Activated naive CD8-positive, alpha-beta T cell (primary cell): ENCODE measurements around the gene CCDC47.
A peak's percentile ranks its signal among the peaks of the same experiment; 100 is the strongest.
"Not testable (repeated sequence)": the region's sequence is repeated elsewhere in the genome, so short reads cannot be mapped to it uniquely, and the experiment has no call there.

Experiments
- H3K27ac Mint-ChIP-seq: one replicate; pipeline ENCODE4 v1.8.0; 2021; ENCODE audit warnings: mixed read lengths
- H3K27me3 Mint-ChIP-seq: one replicate; pipeline ENCODE4 v1.8.0; 2021; ENCODE audit warnings: mixed read lengths
- H3K36me3 Mint-ChIP-seq: one replicate; pipeline ENCODE4 v1.8.0; 2021; ENCODE audit warnings: mixed read lengths
- H3K4me1 Mint-ChIP-seq: one replicate; pipeline ENCODE4 v1.8.0; 2021; ENCODE audit warnings: low read depth, mixed read lengths
- H3K4me3 Mint-ChIP-seq: one replicate; pipeline ENCODE4 v1.8.0; 2021; ENCODE audit warnings: mild to moderate bottlenecking, mixed read lengths
- H3K9me3 Mint-ChIP-seq: one replicate; pipeline ENCODE4 v1.8.0; 2021; ENCODE audit warnings: low read depth, mixed read lengths

CCDC47 gene

DNA sequence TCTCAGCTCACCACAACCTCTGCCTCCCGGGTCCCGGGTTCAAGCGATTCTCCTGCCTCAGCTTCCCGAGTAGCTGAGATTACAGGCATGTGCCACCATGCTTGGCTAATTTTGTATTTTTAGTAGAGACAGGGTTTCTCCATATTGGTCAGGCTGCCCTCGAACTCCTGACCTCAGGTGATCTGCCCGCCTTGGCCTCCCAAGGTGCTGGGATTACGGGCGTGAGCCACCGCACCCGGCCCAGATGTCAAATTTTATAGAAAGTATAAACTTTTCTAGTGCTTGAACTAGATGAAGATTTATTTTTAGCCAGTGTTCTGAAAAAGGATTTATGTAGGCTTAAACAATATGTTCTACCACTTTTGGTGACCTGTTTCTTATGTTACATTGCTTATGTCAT, 23.0 kb upstream of the CCDC47 start:
- not testable (repeated sequence) for H3K27me3 Mint-ChIP-seq, H3K9me3 Mint-ChIP-seq, H3K36me3 Mint-ChIP-seq, H3K27ac Mint-ChIP-seq, H3K4me3 Mint-ChIP-seq, H3K4me1 Mint-ChIP-seq

GRCh38 chr17:63792055-63792729, 18.8 kb upstream of the CCDC47 start:
- no peaks in the 10 kb centered on the region for H3K36me3 Mint-ChIP-seq
- H3K9me3 Mint-ChIP-seq: no peaks in the 10 kb centered on the region
- H3K4me3 Mint-ChIP-seq: no peak overlapping the region
- peaks cover 1% of the 10 kb centered on the region for H3K4me1 Mint-ChIP-seq
- no peaks in the 10 kb centered on the region for H3K27me3 Mint-ChIP-seq
- H3K27ac Mint-ChIP-seq: no peak overlapping the region

DNA sequence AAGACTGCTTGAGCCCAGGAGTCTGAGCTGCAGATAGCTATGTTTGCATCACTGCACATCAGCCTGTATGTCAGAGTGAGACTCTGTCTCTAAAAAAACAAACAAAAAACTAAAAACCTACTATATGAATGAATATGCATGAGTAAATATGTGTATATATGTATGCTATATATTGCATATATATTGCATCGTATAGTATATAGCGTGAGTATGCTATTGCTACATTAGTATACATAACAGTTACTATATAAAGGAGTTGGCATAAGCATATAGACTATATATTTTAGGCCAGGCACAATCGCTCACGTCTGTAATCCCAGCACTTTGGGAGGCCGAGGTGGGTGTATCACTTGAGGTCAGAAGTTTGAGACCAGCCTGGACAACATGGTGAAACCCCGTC, 16.7 kb upstream of the CCDC47 start:
- H3K36me3 Mint-ChIP-seq: peaks cover 2% of the 10 kb centered on the region
- no peaks in the 10 kb centered on the region for H3K27me3 Mint-ChIP-seq
- peaks cover 5% of the 10 kb centered on the region for H3K4me1 Mint-ChIP-seq
- no peak overlapping the region for H3K4me3 Mint-ChIP-seq
- no peaks in the 10 kb centered on the region for H3K9me3 Mint-ChIP-seq
- H3K27ac Mint-ChIP-seq: no peak overlapping the region

DNA sequence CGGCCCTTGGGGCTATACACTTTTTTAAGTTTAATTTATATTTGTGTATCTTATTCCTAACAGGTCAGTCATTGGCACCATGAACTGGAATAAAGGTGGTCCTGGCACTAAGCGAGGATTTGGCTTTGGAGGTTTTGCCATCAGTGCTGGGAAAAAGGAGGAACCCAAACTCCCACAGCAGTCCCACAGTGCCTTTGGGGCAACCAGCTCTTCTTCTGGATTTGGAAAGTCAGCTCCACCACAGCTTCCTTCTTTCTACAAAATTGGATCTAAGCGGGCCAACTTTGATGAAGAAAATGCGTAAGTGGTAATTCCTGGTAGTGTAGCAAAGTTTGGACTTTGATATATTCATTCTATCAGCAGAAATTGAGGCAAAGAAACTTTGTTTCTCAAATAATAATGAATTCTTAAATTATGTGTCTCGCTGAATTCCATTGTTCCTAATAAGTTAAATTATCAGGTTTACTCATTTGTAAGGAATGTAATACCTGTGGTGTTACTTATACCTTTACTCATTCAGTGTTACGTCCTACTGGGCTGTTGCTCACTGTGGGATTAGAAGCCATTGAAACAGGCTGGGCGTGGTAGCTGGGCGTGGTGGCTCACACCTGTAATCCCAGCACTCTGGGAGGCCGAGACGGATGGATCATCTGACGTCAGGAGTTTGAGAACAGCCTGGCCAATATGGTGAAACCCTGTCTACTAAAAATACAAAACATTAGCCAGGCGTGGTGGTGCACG, 13.7 kb upstream of the CCDC47 start:
- no peak overlapping the region for H3K4me3 Mint-ChIP-seq
- H3K36me3 Mint-ChIP-seq: peaks cover 2% of the 10 kb centered on the region
- H3K9me3 Mint-ChIP-seq: no peaks in the 10 kb centered on the region
- no peak overlapping the region for H3K27ac Mint-ChIP-seq
- H3K27me3 Mint-ChIP-seq: no peaks in the 10 kb centered on the region
- H3K4me1 Mint-ChIP-seq: peaks cover 26% of the 10 kb centered on the region

GRCh38 chr17:63786117-63786516, 12.7 kb upstream of the CCDC47 start:
- H3K9me3 Mint-ChIP-seq: no peaks in the 10 kb centered on the region
- no peak overlapping the region for H3K4me3 Mint-ChIP-seq
- peaks cover 2% of the 10 kb centered on the region for H3K36me3 Mint-ChIP-seq
- peaks cover 29% of the 10 kb centered on the region for H3K4me1 Mint-ChIP-seq
- H3K27ac Mint-ChIP-seq: no peak overlapping the region
- H3K27me3 Mint-ChIP-seq: no peaks in the 10 kb centered on the region

GRCh38 chr17:63785556-63785955, 12.2 kb upstream of the CCDC47 start:
- Mint-ChIP-seq H3K4me1 (peaks cover 34% of the 10 kb centered on the region), H3K27me3 (no peaks in the 10 kb centered on the region), H3K9me3 (no peaks in the 10 kb centered on the region), H3K36me3 (peaks cover 2% of the 10 kb centered on the region), H3K27ac (peak overlapping the region; percentile 35), H3K4me3 (no peak overlapping the region)

- no peaks in the 10 kb centered on the region for H3K27me3 Mint-ChIP-seq
- peaks cover 2% of the 10 kb centered on the region for H3K36me3 Mint-ChIP-seq
- H3K9me3 Mint-ChIP-seq: no peaks in the 10 kb centered on the region
- H3K4me1 Mint-ChIP-seq: peaks cover 50% of the 10 kb centered on the region
- no peak overlapping the region for H3K4me3 Mint-ChIP-seq
- peak overlapping the region; percentile 55 for H3K27ac Mint-ChIP-seq
Observed at GRCh38 chr17:63783522-63783921, 10.1 kb upstream of the CCDC47 start.

GRCh38 chr17:63780928-63781327, 7.5 kb upstream of the CCDC47 start:
- Mint-ChIP-seq H3K4me1 (peaks cover 74% of the 10 kb centered on the region), H3K4me3 (peak overlapping the region; percentile 57), H3K9me3 (no peaks in the 10 kb centered on the region), H3K27ac (peak overlapping the region; percentile 79), H3K36me3 (peaks cover 9% of the 10 kb centered on the region), H3K27me3 (no peaks in the 10 kb centered on the region)

GRCh38 chr17:63780507-63780906, 7.1 kb upstream of the CCDC47 start:
- Mint-ChIP-seq H3K4me3 (peak overlapping the region; percentile 33), H3K4me1 (peaks cover 74% of the 10 kb centered on the region), H3K9me3 (no peaks in the 10 kb centered on the region), H3K27ac (peak overlapping the region; percentile 79), H3K27me3 (no peaks in the 10 kb centered on the region), H3K36me3 (peaks cover 7% of the 10 kb centered on the region)

- Mint-ChIP-seq H3K9me3 (no peaks in the 10 kb centered on the region), H3K4me1 (peaks cover 62% of the 10 kb centered on the region), H3K27ac (peak overlapping the region; percentile 100), H3K27me3 (no peaks in the 10 kb centered on the region), H3K4me3 (peak overlapping the region; percentile 97), H3K36me3 (peaks cover 7% of the 10 kb centered on the region)
Observed at GRCh38 chr17:63775420-63775819, 2.0 kb upstream of the CCDC47 start.

DNA sequence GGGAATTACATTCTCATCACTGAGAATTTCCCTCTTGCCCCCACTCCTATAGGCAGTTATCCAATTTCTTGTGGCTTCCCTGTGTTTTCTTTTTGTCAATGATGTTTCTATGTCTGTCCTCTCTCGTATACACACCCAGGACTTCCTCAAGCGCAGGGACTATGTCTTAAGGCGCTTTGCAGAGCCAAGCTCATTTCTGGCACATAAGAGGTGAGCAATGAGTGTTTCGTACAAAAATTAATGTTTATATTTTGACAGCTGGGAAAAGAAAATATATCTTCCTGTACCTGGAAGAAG, 1.5 kb upstream of the CCDC47 start:
- no peaks in the 10 kb centered on the region for H3K9me3 Mint-ChIP-seq
- H3K27me3 Mint-ChIP-seq: no peaks in the 10 kb centered on the region
- H3K4me3 Mint-ChIP-seq: peak overlapping the region; percentile 97
- H3K4me1 Mint-ChIP-seq: peaks cover 63% of the 10 kb centered on the region
- peaks cover 7% of the 10 kb centered on the region for H3K36me3 Mint-ChIP-seq
- H3K27ac Mint-ChIP-seq: peak overlapping the region; percentile 100

GRCh38 chr17:63774141-63774968, 958 bp upstream of the CCDC47 start, which contains the start of gene DDX42:
TSS of gene DDX42 (plus strand) at chr17:63774170. CDS start at chr17:63787050, 12,880 bp downstream.
- Mint-ChIP-seq H3K27me3 (no peaks in the 10 kb centered on the region), H3K27ac (peak within 1 kb of the TSS; percentile 100), H3K9me3 (no peaks in the 10 kb centered on the region), H3K4me1 (peaks cover 60% of the 10 kb centered on the region), H3K36me3 (peaks cover 7% of the 10 kb centered on the region), H3K4me3 (peak within 1 kb of the TSS; percentile 97)

- H3K4me1 Mint-ChIP-seq: peaks cover 56% of the 10 kb centered on the region
- peaks cover 7% of the 10 kb centered on the region for H3K36me3 Mint-ChIP-seq
- no peaks in the 10 kb centered on the region for H3K27me3 Mint-ChIP-seq
- peak overlapping the region; percentile 100 for H3K27ac Mint-ChIP-seq
- no peaks in the 10 kb centered on the region for H3K9me3 Mint-ChIP-seq
- peak overlapping the region; percentile 97 for H3K4me3 Mint-ChIP-seq
Observed at GRCh38 chr17:63772801-63773271, 561 bp downstream of the CCDC47 start.

GRCh38 chr17:63768433-63768832, 5.0 kb downstream of the CCDC47 start:
- Mint-ChIP-seq H3K9me3 (no peaks in the 10 kb centered on the region), H3K36me3 (peaks cover 9% of the 10 kb centered on the region), H3K4me1 (peaks cover 50% of the 10 kb centered on the region), H3K27me3 (no peaks in the 10 kb centered on the region), H3K27ac (peak overlapping the region; percentile 30), H3K4me3 (no peak overlapping the region)

DNA sequence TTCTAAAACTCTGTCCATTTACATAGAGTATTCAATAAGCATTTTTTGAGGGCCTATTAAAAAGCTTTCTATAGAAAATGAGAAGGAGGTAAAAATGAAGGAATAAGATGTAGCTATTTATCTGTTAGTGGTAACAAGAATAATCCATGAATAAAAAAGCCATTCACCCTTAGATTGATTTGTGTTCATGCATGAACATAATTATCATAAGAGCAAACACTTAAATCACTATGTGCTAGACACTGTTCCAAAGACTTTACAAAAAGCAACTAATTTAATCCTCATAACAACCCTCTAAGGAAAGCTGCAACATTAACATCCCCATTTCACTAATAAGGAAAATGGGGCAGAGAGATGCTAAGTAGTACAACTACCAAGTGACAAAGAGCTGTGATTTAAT, 6.6 kb downstream of the CCDC47 start:
- Mint-ChIP-seq H3K4me3 (no peak overlapping the region), H3K27ac (no peak overlapping the region), H3K27me3 (no peaks in the 10 kb centered on the region), H3K4me1 (peaks cover 49% of the 10 kb centered on the region), H3K9me3 (no peaks in the 10 kb centered on the region), H3K36me3 (peaks cover 14% of the 10 kb centered on the region)
